Amygdala (tissue), 56 donors: ENCODE results near the gene CARMIL1.

Source experiments
- DNase-seq, 56 donors: peaks; one replicate each; lab custom pipeline; 2025; lab: John Stamatoyannopoulos, UW

CARMIL1 gene

DNA sequence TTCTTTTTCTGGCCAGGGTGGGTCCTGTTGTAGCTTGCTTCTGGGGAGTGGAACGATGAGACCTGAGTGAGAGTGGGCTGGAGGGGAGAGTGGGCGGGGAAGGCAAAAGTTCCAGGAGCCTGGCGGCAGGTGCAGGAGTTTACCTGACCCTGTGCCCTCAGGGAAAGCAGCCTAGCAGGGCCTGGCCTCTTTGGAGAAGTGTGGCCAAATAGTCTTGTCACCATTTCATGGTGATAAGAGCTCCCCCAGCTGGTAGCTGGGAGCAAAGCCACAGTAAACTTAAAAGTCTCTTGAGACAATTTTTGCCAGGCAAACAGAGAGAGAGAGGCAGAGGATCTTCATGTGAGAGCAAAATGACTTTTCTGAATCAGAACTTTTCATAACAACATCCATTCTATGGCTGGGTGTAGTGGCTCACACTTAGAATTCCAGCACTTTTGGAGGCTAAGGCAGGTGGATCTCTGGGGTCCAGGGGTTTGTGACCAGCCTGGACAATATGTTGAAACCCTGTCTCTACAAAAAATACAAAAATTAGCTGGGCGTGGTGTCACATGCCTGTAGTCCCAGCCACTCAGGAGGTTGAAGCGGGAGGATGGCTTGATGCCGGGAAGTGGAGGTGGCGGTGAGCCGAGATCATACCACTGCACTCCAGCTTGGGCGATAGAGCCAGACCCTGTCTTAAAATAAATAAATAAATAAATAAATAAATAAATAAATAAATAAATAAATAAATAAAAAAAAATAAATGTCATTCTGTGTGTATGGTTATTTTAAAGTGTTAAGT, 211.0 kb downstream of the CARMIL1 start:
- DNase-seq = peak in 41 of 56 donors; percentile 1 to 66 (median 21)

- no peak for DNase-seq
Measured at GRCh38 chr6:25492951-25493350, 213.8 kb downstream of the CARMIL1 start.

DNA sequence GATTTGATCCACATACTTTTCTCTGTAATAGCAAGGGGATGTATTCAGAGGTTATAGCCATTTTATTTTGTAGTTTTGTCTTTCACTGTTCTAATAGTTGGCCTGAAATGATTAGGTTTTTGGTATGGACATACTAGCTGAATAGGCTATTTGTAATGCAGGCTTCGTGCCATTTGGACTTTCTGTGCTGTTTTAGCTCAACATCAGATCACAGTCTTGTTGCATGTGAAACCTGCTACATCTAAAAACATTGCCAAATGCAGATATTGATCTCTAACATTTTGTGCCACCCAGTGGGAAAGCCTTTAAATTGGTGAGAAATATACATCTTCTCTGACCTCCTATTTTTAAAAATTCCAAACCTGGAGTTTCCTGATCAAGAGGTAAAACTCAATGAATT, 215.3 kb downstream of the CARMIL1 start:
- no peak for DNase-seq

GRCh38 chr6:25497383-25498040, 218.3 kb downstream of the CARMIL1 start:
- peak in 1 of 56 donors; percentile 4 for DNase-seq

DNA sequence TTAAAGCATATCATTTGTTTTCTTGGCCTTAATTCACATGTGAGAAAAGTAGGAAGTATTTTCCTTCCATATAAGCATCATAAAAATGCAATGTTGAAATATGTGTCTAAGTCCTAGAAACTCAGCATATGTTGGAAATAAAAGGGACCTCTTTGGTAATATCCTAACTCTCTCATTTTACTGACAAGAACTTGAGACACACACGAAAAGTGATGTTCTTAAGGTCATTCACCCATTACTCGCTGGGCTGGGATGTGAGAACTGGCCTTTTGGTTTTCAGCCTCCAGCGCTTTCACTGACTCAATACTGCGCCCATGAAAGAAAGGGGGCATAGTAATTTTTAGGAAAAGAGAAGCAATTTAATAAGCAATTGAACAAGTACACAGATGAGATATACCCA, 219.3 kb downstream of the CARMIL1 start:
- DNase-seq = no peak

GRCh38 chr6:25499615-25500235, 220.6 kb downstream of the CARMIL1 start:
- no peak for DNase-seq

- no peak for DNase-seq
Measured at GRCh38 chr6:25503686-25504085, 224.5 kb downstream of the CARMIL1 start.

GRCh38 chr6:25504661-25505060, 225.5 kb downstream of the CARMIL1 start:
- no peak for DNase-seq

GRCh38 chr6:25506020-25506419, 226.8 kb downstream of the CARMIL1 start:
- no peak for DNase-seq

- DNase-seq = no peak
Measured at GRCh38 chr6:25508051-25508450, 228.9 kb downstream of the CARMIL1 start.

- no peak for DNase-seq
Measured at GRCh38 chr6:25511376-25511775, 232.2 kb downstream of the CARMIL1 start.

DNA sequence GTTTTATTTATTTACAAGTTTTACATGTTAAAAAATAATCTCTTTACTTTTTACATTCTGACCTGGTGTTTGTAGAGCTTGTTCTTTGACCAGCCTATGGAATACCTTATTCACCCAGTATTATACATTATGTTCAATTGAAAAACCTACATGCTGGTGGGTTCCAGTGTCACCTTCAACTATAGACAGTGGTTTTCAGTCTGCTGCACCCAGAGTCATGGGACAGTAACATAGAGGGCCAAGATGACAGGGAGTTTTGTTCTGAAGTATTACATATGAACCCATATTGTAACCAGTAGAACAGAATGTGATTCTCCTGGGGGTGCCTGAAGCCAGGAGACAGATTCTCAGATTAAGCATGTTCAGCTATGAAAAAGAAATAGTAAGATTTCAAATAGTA, 233.4 kb downstream of the CARMIL1 start:
- no peak for DNase-seq

- DNase-seq = no peak
Measured at GRCh38 chr6:25519856-25520255, 240.7 kb downstream of the CARMIL1 start.

- DNase-seq = no peak
Measured at GRCh38 chr6:25524542-25524941, 245.4 kb downstream of the CARMIL1 start.

DNA sequence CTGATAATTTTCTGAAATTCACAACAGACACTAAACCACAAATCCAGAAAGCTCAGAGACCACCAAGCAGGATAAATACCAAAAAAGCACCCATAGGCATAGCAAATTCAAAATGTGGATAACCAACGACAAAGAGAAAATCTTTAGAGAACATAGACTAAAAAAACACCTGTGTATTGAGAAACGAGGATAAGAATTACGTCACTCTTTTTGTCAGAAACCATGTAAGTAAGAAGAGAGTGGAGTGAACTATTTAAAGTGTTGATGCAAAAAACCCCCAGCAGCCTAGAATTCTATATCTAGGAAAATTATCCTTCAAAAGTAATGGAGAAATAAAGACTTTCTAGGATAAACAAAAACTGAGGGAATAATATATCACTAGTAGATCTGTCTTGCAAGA, 245.9 kb downstream of the CARMIL1 start:
- DNase-seq = no peak

GRCh38 chr6:25534942-25535631, 255.9 kb downstream of the CARMIL1 start:
- DNase-seq = no peak

GRCh38 chr6:25535632-25536225, 256.6 kb downstream of the CARMIL1 start:
- no peak for DNase-seq

- DNase-seq = no peak
Measured at GRCh38 chr6:25536781-25537180, 257.6 kb downstream of the CARMIL1 start.

DNA sequence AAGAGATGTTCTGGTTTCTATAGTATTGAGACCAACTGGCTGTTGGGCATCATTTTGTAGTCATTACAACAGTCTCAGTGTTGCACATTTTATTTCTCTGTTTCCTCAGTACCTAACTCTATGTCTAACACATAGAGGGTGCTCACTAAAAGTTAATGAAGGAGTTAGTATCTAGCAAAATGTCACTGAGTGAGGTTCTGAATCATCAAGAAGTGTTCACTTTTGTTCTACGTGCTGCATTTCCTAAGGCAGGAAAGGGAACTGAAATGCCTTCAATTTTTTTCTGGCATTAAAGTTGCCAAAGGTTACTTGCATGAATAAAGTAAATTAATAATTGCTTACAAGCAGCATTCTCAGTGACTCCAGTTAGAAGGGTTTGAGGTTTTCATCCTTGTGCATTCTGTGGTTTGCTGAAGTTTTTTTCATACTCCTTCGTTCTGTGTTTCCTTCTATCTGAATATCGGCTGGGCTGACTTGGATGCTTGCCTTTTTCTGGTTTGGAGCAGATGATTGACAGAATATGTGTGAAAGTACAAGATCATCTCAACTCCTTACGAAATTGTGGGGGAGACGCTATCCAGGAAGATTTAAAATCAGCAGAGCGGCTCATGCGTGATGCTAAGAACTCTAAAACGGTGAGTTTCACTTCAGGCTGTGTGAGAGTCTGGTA, 258.3 kb downstream of the CARMIL1 start:
- DNase-seq = peak in 1 of 56 donors; percentile 5

DNA sequence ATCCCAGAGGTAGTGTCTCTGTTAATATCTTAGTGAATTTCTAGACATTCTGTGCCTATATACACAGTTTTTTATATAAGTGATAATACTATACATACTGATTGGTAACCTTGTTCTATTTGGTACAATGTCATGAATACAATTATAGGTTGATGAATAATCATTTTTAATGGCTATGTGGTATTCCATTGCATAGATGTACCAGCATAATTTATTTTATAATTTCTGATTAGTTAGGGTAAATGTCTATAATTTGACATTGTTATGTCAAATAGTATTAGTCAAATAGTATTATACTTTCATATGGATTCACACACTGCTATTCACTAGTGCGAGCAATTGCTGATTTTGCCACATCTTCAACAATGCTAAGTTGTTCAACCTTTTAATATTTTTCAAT, 262.1 kb downstream of the CARMIL1 start:
- no peak for DNase-seq
